HepG2 (cell line): ENCODE results near the gene KRT2. TPM values are rescaled to one million over a fixed set of nuclear protein-coding genes. Genes with fewer than 3 reads are reported as not detected.

Experiments used
- ATAC-seq: fragments of 200-7000 bp; cut with Tn5 transposase; 3 replicates; pipeline ENCODE4 v1.9.1; 2020; ENCODE audit warnings: mild to moderate bottlenecking, moderate library complexity
- BruUV-seq: library from RNA; stranded (reverse); fragments of 400-500 nt; replicated peaks from 2 replicates; lab custom pipeline; 2021; lab: Mats Ljungman, UMichigan
- CTCF ChIA-PET: fragments of 300-600 bp; formaldehyde crosslinking; extraction: SDS; loops from one replicate; lab custom pipeline; 2021; ENCODE audit warnings: low total read pairs, inconsistent platforms, low intra/inter-chr PET ratio; lab: Yijun Ruan, JAX
- POLR2A ChIA-PET: fragments of 350-600 bp; sonication (Branson Sonifier 250); formaldehyde crosslinking; loops from one replicate; lab custom pipeline; 2020; ENCODE audit warnings: antibody characterized with exemption, inconsistent platforms; lab: Yijun Ruan, JAX
- DNase-seq: peaks from one replicate; pipeline ENCODE4 v3.0.0-alpha.2; 2015; ENCODE audit warnings: low spot score
- FAIRE-seq: peaks from 3 replicates; lab custom pipeline; 2011; peaks lifted over from hg19 to GRCh38; lab: Jason Lieb, UNC
- H2AFZ ChIP-seq: one replicate; pipeline ENCODE4 v1.6.1; 2011; ENCODE audit warnings: low read length, inconsistent platforms
- H3K27ac ChIP-seq: fragments of 300-600 bp; 3 replicates; pipeline ENCODE4 v1.8.0; 2011; ENCODE audit warnings: mixed run types, mild to moderate bottlenecking, mixed read lengths, low read length, inconsistent platforms; ENCODE audit not compliant: insufficient read depth; ENCODE audit errors: extremely low read length
- H3K27me3 ChIP-seq, 2 experiments: fragments of 200-600 bp in 1 of 2; 2 replicates in 1 of 2; 3 replicates in 1 of 2; pipeline versions ENCODE4 v1.6.0 to v1.8.0; 2011; ENCODE audit warnings: low read length in 2 of 2, mild to moderate bottlenecking in 2 of 2, moderate library complexity in 2 of 2, inconsistent platforms in 1 of 2; ENCODE audit not compliant: insufficient read depth in 2 of 2, control insufficient read depth in 1 of 2
- H3K36me3 ChIP-seq, 2 experiments: fragments of 200-600 bp in 1 of 2; replicated peaks in 1 of 2; 2 replicates in 1 of 2; 3 replicates in 1 of 2; pipeline versions ENCODE4 v1.5.1 to v1.8.0; 2011; ENCODE audit warnings: low read length in 2 of 2, inconsistent platforms in 1 of 2; ENCODE audit not compliant: insufficient read depth in 2 of 2, control insufficient read depth in 1 of 2
- H3K4me1 ChIP-seq: 2 replicates; pipeline ENCODE4 v1.5.1; 2012; ENCODE audit warnings: low read length, inconsistent platforms; ENCODE audit not compliant: insufficient read depth
- H3K4me2 ChIP-seq: 2 replicates; pipeline ENCODE4 v1.6.0; 2011; ENCODE audit warnings: low read depth, low read length, inconsistent platforms
- H3K4me3 ChIP-seq, 3 experiments: fragments of 200-600 bp in 1 of 3; sonication (generic), shearing (Covaris generic) in 1 of 3; replicated peaks in 1 of 3; 2 replicates each; pipeline ENCODE4 v1.5.1; 2011 to 2016; ENCODE audit warnings: low read length in 3 of 3, inconsistent platforms in 2 of 3, low read depth in 2 of 3, mild to moderate bottlenecking in 2 of 3, control low read depth in 1 of 3, mixed read lengths in 1 of 3; ENCODE audit not compliant: insufficient read depth in 1 of 3
- H3K79me2 ChIP-seq: one replicate; pipeline ENCODE4 v1.6.1; 2011; ENCODE audit warnings: low read length, inconsistent platforms; ENCODE audit not compliant: insufficient read depth
- H3K9ac ChIP-seq: 2 replicates; pipeline ENCODE4 v1.6.0; 2011; ENCODE audit warnings: mild to moderate bottlenecking, low read depth, low read length, inconsistent platforms; ENCODE audit not compliant: insufficient read depth
- H3K9me3 ChIP-seq: 2 replicates; pipeline ENCODE4 v1.5.1; 2012; ENCODE audit warnings: mild to moderate bottlenecking, low read length
- H4K20me1 ChIP-seq: 2 replicates; pipeline ENCODE4 v1.6.0; 2011; ENCODE audit warnings: inconsistent platforms, mild to moderate bottlenecking, low read length, moderate library complexity; ENCODE audit not compliant: insufficient read depth
- CEBPG ChIP-seq: IDR thresholded peaks from 2 replicates; pipeline ENCODE4 v1.6.1; 2016
- KMT2B ChIP-seq: IDR thresholded peaks from 2 replicates; pipeline ENCODE4 v1.6.1; 2016; ENCODE audit warnings: missing genetic modification reagents, missing compliant biosample characterization
- MYNN ChIP-seq: sonication (generic); formaldehyde crosslinking; IDR thresholded peaks from 2 replicates; pipeline ENCODE4 v1.4.0; 2020; ENCODE audit warnings: mild to moderate bottlenecking, low read depth, missing genetic modification reagents
- PTBP1 ChIP-seq: fragments of 200-400 bp; formaldehyde crosslinking; IDR thresholded peaks from 2 replicates; pipeline ENCODE4 v1.6.1; 2018; ENCODE audit warnings: low read length, low read depth; ENCODE audit not compliant: poor library complexity, severe bottlenecking
- SMARCE1 ChIP-seq: fragments of 450-650 bp; IDR thresholded peaks from 2 replicates; pipeline ENCODE4 v1.6.1; 2017; ENCODE audit warnings: borderline replicate concordance
- SUZ12 ChIP-seq: fragments of 150-350 bp; IDR thresholded peaks from 2 replicates; pipeline ENCODE4 v1.6.1; 2014; ENCODE audit warnings: low read depth, low read length
- YEATS4 ChIP-seq: sonication (generic); formaldehyde crosslinking; IDR thresholded peaks from 2 replicates; pipeline ENCODE4 v1.4.0; 2020; ENCODE audit warnings: missing genetic modification reagents, borderline replicate concordance
- ZBTB37 ChIP-seq: sonication (generic); formaldehyde crosslinking; IDR thresholded peaks from 2 replicates; pipeline ENCODE4 v1.4.0; 2020; ENCODE audit warnings: mild to moderate bottlenecking, missing genetic modification reagents
- ZNF24 ChIP-seq: fragments of 450-650 bp; IDR thresholded peaks from 2 replicates; pipeline ENCODE4 v1.6.1; 2017; ENCODE audit warnings: antibody characterized with exemption, mild to moderate bottlenecking
- ZNF496 ChIP-seq: sonication (generic); formaldehyde crosslinking; IDR thresholded peaks from 2 replicates; pipeline ENCODE4 v1.8.1; 2023; ENCODE audit warnings: mild to moderate bottlenecking, moderate library complexity, missing genetic modification reagents; ENCODE audit not compliant: insufficient replicate concordance
- ZSCAN30 ChIP-seq: sonication (generic); formaldehyde crosslinking; IDR thresholded peaks from 2 replicates; pipeline ENCODE4 v1.5.0; 2020; ENCODE audit warnings: mild to moderate bottlenecking, missing genetic modification reagents
- WGBS: methylation state at CpG from one replicate; pipeline ENCODE4 v1.1.6; 2017; ENCODE audit warnings: low lambda C conversion rate; 5-methylcytosine and 5-hydroxymethylcytosine counted together
- in situ Hi-C: cut with HindIII; loops from 2 replicates; pipeline ENCODE4 v1.10.0; 2017; ENCODE audit warnings: low pct_unique_long_range_greater_than_20kb; ENCODE audit not compliant: extremely low pct_ligation_motif_present
- intact Hi-C: fragments of 100-400 bp; cut with micrococcal nuclease; formaldehyde crosslinking; loops from one replicate; pipeline ENCODE4 v1.10.0; 2022; ENCODE audit not compliant: unreplicated experiment
- polyA plus RNA-seq, 8 experiments: library from polyadenylated mRNA; depleted of rRNA in 3 of 8; stranded (reverse) in 7 of 8; unstranded in 1 of 8; fragments of >200 nt; fragmentation: Illumina TruSeq in 4 of 8; extraction: Trizol in 4 of 8; gene quantifications; 2 replicates each; pipeline versions ENCODE4 v1.2.1 to v1.2.3, GENCODE V29; 2011 to 2016; ENCODE audit warnings: low read depth in 4 of 8, missing spikeins in 1 of 8, mixed read lengths in 1 of 8; ENCODE audit not compliant: insufficient read depth in 1 of 8
- total RNA-seq, 5 experiments: library from RNA; depleted of rRNA; stranded (reverse); fragments of >200 nt; fragmentation: Illumina TruSeq; extraction: Trizol; gene quantifications; 2 replicates each; pipeline ENCODE4 v1.2.3, GENCODE V29; 2016; ENCODE audit warnings: low read depth in 1 of 5

The KRT2 gene
- total and polyA plus RNA-seq, 2 of the 13 experiments (the other 11 are each of a cell fraction or from before 2014, with no cell fraction given) = not detected

DNA sequence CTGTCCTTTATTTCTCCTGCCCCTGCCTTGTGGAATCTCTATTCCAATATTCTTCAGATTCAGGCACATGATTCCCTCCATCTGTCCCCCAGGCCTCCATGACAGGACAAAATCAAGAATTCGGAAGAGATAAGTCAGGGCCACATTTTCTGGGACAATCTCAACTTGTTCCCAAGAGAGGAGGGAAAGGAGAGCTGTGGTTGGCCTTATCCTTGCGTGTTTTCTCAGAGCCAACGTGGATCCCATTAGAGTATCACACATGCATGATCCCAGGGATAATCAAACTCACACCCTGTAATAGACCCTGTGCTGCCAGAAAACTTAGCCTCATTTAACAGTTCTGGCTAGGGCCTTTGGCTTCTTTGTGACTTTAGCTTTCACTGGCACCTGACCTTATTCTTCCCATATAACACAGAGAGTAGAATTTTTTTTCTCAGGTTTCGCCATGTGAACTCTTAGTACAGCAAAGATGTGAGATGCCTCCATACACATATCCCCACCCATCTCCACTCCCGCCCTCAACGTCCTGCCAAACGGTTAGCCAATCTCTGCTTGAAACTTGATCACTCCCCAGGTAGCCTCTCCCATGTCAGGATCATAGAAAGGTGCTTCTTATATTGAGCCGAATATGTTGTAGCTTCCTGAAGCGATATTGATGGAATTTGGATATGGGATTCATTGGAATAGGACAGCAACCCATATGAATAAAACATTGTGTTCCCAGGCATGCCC lies 34.9 kb upstream of the KRT2 start:
- H4K20me1 ChIP-seq = no peaks in the 10 kb centered on the region
- 3% methylated on average over 9 of the region's 9 CpGs for WGBS
- ChIA-PET CTCF (no interaction called here), POLR2A (no interaction called here)
- H3K27me3 ChIP-seq = peaks cover 6 to 54% of the 10 kb centered on the region in 2 experiments; a peak in 3 of 5 replicates
- no peaks in the 10 kb centered on the region for H3K4me1 ChIP-seq
- BruUV-seq = no TSS peak
- no peak for FAIRE-seq
- no peak for DNase-seq
- H3K9ac ChIP-seq = no peak overlapping the region
- H3K36me3 ChIP-seq = no peaks in the 10 kb centered on the region
- intact Hi-C loops (no loop called here), in situ Hi-C loops (loop anchor here (25.0 kb wide), 1 partner anchor 300 kb away; no protein-coding TSS in a partner anchor)
- no peak for TF ChIP-seq ZNF496 (CRISPR knock-in tag)
- TF ChIP-seq SMARCE1 = no peak
- TF ChIP-seq ZNF24 = no peak
- no peak for TF ChIP-seq ZSCAN30 (CRISPR knock-in tag)
- TF ChIP-seq PTBP1 = no peak
- TF ChIP-seq KMT2B (CRISPR knock-in tag) = no peak
- no peak for TF ChIP-seq ZBTB37 (CRISPR knock-in tag)
- no peak for TF ChIP-seq SUZ12
- TF ChIP-seq MYNN (CRISPR knock-in tag) = no peak
- no peak for TF ChIP-seq YEATS4 (CRISPR knock-in tag)
- TF ChIP-seq CEBPG (CRISPR knock-in tag) = no peak
- ATAC-seq = no peak
- H3K4me2 ChIP-seq = no peak overlapping the region
- no peaks in the 10 kb centered on the region for H3K79me2 ChIP-seq
- no peak overlapping the region for H3K27ac ChIP-seq
- no peaks in the 10 kb centered on the region for H3K9me3 ChIP-seq
- H3K4me3 ChIP-seq = no peak overlapping the region
- no peak overlapping the region for H2AFZ ChIP-seq
